Mesothelial cell of epicardium (in vitro differentiated cells): ENCODE results near the gene HOXA10. TPM values are rescaled to one million over a fixed set of nuclear protein-coding genes. Genes with fewer than 3 reads are reported as not detected.
A peak's percentile ranks its signal among the peaks of the same experiment; 100 is the strongest.

Source experiments
- DNase-seq, 2 experiments: peaks; one replicate each; pipeline ENCODE4 v3.0.0; 2021; ENCODE audit warnings: low spot score in 2 of 2; ENCODE audit not compliant: unreplicated experiment in 2 of 2
- H3K27ac Mint-ChIP-seq: 2 replicates; pipeline ENCODE4 v1.8.0; 2021; ENCODE audit warnings: mixed read lengths
- H3K27me3 Mint-ChIP-seq: 2 replicates; pipeline ENCODE4 v1.8.0; 2021; ENCODE audit warnings: low read depth, mixed read lengths
- H3K36me3 Mint-ChIP-seq: 2 replicates; pipeline ENCODE4 v1.8.0; 2021; ENCODE audit warnings: mixed read lengths
- H3K4me1 Mint-ChIP-seq: 2 replicates; pipeline ENCODE4 v1.8.0; 2021; ENCODE audit warnings: mixed read lengths
- H3K4me3 Mint-ChIP-seq: 2 replicates; pipeline ENCODE4 v1.8.0; 2021; ENCODE audit warnings: mild to moderate bottlenecking, moderate library complexity, mixed read lengths
- H3K9me3 Mint-ChIP-seq: 2 replicates; pipeline ENCODE4 v1.8.0; 2021; ENCODE audit warnings: mixed read lengths
- CTCF ChIP-seq: fragments of 200-600 bp; sonication (generic); IDR thresholded peaks from one replicate; pipeline ENCODE4 v1.5.0; 2021; ENCODE audit warnings: antibody characterized with exemption; ENCODE audit not compliant: unreplicated experiment
- total RNA-seq: library from RNA; stranded (reverse); gene quantifications from 3 replicates; pipeline ENCODE4 v1.2.1, GENCODE V29; 2021

HOXA10 gene
- total RNA-seq, 1 donor from 2014 or later: 14.4 TPM

DNA sequence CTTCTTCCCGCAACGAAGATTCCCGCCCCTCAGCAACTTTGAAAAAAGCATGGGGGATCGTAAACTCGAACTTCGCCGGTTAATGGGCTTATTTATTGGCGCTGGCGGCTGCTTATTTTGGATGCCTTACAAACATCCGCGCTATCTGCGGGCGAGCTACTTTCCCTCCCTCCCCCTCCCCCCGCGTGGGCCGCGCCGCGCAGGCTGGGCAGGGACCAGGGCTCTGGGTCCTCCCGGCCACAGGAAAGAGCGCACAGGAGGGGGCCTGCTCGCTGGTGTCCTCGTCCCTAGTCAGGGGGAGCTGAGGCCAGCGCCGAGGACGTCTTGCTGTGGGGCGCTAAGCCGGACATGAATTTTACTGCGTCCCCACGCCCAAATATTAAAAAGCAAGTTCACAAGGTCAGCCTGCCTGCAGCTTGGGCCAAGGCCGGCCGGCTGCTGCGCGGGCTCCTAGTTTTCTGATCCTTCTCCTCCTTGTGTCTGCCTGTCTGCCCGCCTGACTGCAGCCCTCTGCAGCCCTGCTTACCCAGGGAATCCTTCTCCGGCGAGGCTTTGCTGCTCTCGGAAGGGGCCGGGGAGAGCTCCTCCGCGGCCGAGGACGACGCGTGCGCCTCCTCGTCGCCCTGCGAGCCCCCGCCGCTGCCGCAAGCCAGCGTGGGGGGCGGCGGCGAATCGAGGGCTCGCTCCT lies 1.2 kb downstream of the HOXA10 start:
- H3K9me3 Mint-ChIP-seq: no peaks in the 10 kb centered on the region

GRCh38 chr7:27172315-27172774 lies 1.8 kb downstream of the HOXA10 start:
- Mint-ChIP-seq H3K4me3 (peak overlapping the region; percentile 69), H3K27me3 (peaks cover 88% of the 10 kb centered on the region), H3K36me3 (no peaks in the 10 kb centered on the region), H3K9me3 (no peaks in the 10 kb centered on the region), H3K4me1 (peaks cover 31% of the 10 kb centered on the region), H3K27ac (peak overlapping the region; percentile 90)
- no peak for TF ChIP-seq CTCF
- DNase-seq: peak; percentile 14 to 39

More for the DNA sequence above, 1.2 kb downstream of the HOXA10 start:
- Mint-ChIP-seq H3K27ac (peak overlapping the region; percentile 90), H3K4me1 (peaks cover 26% of the 10 kb centered on the region), H3K4me3 (peak overlapping the region; percentile 69), H3K36me3 (no peaks in the 10 kb centered on the region), H3K27me3 (peaks cover 88% of the 10 kb centered on the region)
- DNase-seq: peak; percentile 45 to 65
- TF ChIP-seq CTCF: no peak

DNA sequence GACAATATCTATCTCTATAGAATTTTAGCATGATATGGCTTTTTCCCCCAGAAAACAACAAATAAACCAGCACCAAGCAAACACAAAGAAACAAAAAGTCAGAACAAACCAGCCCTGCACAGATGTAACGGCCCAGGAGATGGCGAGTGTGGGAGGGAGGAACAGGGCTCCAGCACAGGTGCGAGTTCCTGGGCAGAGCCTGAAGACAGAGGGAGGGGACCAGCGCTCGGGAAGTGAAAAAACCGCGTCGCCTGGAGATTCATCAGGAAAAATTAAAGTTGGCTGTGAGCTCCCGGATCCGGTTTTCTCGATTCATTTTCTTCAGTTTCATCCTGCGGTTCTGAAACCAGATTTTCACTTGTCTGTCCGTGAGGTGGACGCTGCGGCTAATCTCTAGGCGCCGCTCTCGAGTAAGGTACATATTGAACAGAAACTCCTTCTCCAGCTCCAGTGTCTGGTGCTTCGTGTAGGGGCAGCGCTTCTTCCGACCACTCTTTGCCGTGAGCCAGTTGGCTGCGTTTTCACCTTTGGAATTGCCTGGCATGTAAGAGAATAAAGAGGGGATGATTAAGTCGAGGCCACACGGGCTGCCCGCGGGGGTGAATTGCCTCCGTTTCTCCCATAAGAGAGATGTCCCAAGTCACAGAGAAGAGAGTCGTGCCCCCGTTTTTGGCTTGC lies 2.3 kb downstream of the HOXA10 start:
- no peak for TF ChIP-seq CTCF
- Mint-ChIP-seq H3K36me3 (no peaks in the 10 kb centered on the region), H3K27me3 (peaks cover 88% of the 10 kb centered on the region), H3K9me3 (no peaks in the 10 kb centered on the region), H3K4me1 (peaks cover 36% of the 10 kb centered on the region), H3K4me3 (peak overlapping the region; percentile 69), H3K27ac (peak overlapping the region; percentile 90)
- peak in 1 of 2 experiments; percentile 19 for DNase-seq

DNA sequence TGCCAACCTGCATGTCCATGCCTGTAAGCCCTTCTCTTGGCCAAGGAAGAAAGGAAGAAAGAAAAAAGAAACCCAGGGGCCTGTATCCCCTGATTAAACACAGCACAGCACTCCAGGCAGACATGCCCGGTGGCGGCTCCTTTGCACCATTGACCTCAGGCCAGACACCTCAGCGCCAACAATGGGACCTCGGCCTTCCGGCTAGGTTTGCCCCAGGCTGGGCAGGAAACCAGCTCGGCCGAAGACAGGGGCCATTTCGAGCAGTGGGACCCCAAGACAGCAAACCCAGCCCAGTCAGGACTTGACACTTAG lies 2.8 kb downstream of the HOXA10 start:
- Mint-ChIP-seq H3K27me3 (peaks cover 88% of the 10 kb centered on the region), H3K4me3 (peak overlapping the region; percentile 69), H3K4me1 (peaks cover 37% of the 10 kb centered on the region), H3K9me3 (no peaks in the 10 kb centered on the region), H3K36me3 (no peaks in the 10 kb centered on the region), H3K27ac (peak overlapping the region; percentile 90)
- TF ChIP-seq CTCF: no peak
- DNase-seq: peak in 1 of 2 experiments; percentile 11

GRCh38 chr7:27170426-27171324 lies 3.4 kb downstream of the HOXA10 start:
- no peak for DNase-seq
- Mint-ChIP-seq H3K9me3 (no peaks in the 10 kb centered on the region), H3K27me3 (peaks cover 88% of the 10 kb centered on the region), H3K27ac (peak overlapping the region; percentile 91), H3K4me3 (peak overlapping the region; percentile 71), H3K36me3 (no peaks in the 10 kb centered on the region), H3K4me1 (peaks cover 39% of the 10 kb centered on the region)
- TF ChIP-seq CTCF: no peak
